ENCODE data around the gene FCRL5.
"Not testable (repeated sequence)": the region's sequence is repeated elsewhere in the genome, so short reads cannot be mapped to it uniquely, and the experiment has no call there.

The FCRL5 gene

DNA sequence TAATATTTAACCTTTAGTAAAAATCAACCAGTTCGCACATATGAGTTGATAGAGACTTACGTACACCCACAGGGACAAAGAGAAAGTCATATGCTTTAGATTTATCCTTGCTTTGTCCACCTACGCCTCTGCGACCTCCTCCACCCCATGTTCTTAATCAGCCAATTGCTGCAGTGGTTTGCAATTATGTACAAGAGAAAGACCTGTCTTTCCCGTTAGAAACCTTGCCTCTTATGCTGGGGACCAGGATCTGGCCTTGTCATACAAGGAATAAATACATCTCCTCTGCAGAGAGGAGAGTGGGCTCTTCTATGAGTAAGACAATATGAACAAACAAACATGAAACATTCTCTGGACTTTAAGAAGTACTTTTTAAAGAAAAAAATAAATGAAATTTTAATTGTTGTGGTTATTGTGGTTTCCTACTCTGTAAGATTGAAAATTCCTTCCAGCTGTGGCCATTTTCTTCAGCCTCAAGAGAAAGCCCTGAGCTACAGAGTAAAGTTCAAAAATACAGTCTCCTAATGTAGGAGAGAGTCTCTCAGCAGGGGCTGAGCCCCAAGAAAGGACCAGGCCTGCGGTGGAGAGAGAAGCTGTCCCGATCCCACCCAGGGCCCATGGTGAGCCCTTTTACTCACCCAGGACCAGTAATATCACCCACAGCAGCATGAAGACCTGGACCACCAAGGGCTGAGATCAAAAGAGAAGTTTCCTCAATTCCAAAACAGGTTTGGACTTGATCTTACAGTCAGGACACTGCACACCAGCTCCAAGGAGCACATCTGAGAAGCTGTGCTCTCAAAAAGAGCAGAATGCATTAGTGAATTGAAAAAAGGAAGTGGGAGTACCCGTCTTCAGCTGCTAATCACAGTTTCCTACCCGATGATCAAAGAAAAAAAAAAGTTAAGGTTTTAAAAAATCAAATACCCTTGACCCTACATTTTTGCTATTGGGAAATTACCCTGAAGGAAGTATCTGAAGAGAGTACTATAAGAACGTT is at the start of gene FCRL5:
FCRL5 (minus strand) TSS at position 822 of the 1,000 bp plus-strand sequence; CDS start at position 669, 153 bp downstream.
- DNase-seq: no peak

GRCh38 chr1:157600236-157600635 is 47.9 kb upstream of the FCRL5 start:
- DNase-seq: no peak

DNA sequence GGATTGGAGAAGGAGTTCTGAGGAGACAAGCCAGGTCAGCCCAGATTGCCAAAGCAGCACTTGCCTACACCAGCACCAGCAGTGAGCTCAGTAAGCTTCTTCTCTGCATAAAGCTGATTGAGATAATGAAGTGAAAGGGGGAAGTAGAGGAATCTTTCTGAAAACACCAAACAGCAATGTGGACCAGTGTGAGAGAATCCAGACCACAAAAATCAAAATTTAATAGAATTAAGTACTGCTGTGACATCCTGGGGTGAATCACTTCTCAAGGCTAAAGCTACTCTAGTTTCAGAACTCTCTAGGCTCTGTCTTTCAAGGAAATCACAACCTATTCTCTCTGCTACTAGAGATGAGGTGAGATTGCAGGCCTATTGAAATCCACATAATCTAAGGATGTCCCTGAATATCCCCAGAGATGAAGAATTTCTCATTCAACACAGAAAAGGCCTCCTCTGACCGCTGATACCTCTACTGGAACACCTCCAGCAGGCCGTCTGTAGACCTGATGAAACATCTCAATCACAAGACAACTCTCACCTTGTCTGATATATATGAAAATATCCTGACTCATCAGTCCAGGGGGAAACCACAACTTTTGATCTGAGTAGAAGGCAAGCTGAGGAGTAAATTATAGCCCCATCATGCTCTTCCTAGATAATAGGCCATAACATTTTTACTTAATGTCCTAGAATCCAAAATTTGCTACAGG is 45.8 kb upstream of the FCRL5 start, which contains the start of gene FCRL4:
FCRL4 (minus strand) TSS at position 127 of the 709 bp plus-strand sequence. CDS start 141 bp downstream, outside the sequence.
- DNase-seq: no peak

DNA sequence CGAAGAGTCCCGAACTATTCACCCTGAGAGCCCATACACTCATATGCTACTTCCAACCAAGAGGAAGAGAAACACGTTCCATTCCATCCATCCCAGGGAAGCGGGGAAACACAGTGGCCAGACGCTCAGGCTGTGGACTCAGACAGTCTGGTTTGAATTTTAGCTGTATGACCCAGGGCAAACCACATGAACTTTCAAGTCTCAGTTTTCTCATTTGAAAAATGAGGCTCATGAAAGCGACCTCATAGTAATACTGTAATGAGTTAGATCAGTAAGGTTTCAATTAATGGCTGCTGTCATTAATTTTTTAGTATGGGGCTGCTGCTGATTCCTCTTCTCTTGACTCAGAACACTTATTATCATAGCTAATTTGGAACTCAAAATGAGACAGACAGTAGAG is 44.1 kb upstream of the FCRL5 start:
- DNase-seq: no peak

DNA sequence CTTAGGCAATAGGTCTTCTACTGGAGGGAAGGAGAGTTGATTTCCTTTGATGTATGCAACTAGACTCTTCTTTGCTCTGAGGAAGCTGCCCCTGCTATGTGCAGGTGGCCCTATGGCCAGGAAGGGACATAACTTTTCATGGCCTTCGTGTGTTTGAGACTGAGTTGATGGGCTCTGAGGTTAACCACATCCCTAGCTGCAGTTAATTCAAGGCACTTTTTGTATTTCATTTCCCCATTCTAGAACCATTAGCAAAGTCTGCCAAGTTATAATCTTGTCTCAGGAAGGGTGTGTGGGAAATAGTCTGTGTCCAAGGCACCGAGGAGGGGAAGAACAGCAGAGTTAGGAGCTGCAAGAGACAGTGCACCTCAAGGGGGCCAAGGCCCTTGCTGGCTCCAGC is 43.0 kb upstream of the FCRL5 start:
- DNase-seq: no peak

DNA sequence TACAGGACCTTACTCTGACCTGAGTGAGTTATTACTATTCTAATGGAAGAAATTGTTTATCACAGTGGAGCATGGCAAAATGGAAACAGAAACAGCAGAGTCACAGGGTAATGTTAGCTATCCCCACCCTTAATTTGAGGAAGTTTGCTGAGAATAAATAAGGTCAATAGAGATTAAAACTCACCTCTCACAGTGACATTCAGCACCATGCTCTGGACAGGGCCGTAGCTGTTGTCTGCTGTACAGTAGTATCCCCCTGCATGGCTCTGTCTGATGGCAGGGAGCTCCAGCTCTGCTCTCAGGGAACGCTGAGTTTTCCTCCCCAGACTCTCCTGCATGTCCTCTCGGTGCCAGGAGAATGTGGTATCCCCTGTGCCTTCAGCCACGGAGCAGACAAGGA is 33.7 kb upstream of the FCRL5 start:
- no peak for DNase-seq

GRCh38 chr1:157584503-157584902 is 32.2 kb upstream of the FCRL5 start:
- no peak for DNase-seq

DNA sequence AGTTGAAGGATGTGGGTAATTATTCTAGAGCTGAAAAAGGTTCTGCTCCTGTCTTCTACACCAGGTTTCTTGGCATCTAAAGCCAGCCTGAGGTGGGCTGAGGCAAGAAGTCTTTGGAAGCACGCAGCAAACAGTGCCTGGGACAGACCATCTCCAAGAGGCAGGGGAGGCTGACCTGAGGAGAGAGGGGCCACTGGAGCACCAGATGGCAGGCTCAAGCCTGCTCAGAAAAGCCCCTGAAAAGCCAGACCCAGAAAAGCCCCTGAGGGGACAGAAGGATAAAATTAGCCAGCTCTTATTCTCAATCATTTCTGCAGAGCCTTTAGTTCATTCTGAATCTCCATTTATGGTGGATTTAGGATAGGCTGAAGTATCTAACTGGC is 28.5 kb upstream of the FCRL5 start:
- no peak for DNase-seq

GRCh38 chr1:157580179-157580827 is 28.0 kb upstream of the FCRL5 start:
- peak; percentile 38 for DNase-seq

DNA sequence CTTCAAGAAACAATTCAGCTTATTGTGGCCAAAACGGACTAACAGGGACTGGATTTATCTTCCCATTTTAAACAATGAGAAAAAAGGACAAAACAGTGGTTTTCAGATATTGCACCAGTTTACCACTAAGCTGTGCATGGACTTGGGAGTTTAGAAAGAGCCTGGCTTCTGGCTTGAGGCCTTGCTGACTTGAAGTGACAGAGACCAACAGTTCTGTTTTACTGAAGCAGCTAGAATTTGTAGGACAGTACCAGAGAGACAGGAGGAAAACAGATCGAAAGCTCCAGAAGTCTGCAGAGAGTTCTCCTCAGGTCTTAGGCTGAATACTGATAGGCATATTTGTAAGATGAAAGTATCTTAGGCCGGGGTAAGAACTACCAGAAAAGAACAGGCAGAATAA is 25.1 kb upstream of the FCRL5 start:
- no peak for DNase-seq

GRCh38 chr1:157575744-157576143 is 23.4 kb upstream of the FCRL5 start:
- DNase-seq: no peak

DNA sequence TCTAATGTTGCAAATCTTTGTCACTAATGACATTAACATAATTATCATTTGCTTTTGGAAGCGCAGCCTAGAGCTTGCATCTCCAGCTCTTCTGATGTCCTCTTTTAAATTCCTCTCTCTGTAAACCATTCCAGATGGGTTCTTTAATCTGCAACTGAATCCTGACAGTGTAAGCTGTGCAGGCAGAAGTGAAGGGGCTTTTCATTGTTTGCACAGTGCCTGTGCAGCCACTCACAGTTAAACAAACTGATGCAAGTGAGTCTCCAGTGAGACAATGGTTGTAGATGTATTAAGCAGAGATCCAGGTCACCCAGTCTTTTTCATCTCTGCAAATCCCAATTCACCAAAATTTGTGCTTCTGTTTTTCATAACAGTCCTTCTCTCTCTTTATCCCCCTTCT is 22.5 kb upstream of the FCRL5 start:
- no peak for DNase-seq

DNA sequence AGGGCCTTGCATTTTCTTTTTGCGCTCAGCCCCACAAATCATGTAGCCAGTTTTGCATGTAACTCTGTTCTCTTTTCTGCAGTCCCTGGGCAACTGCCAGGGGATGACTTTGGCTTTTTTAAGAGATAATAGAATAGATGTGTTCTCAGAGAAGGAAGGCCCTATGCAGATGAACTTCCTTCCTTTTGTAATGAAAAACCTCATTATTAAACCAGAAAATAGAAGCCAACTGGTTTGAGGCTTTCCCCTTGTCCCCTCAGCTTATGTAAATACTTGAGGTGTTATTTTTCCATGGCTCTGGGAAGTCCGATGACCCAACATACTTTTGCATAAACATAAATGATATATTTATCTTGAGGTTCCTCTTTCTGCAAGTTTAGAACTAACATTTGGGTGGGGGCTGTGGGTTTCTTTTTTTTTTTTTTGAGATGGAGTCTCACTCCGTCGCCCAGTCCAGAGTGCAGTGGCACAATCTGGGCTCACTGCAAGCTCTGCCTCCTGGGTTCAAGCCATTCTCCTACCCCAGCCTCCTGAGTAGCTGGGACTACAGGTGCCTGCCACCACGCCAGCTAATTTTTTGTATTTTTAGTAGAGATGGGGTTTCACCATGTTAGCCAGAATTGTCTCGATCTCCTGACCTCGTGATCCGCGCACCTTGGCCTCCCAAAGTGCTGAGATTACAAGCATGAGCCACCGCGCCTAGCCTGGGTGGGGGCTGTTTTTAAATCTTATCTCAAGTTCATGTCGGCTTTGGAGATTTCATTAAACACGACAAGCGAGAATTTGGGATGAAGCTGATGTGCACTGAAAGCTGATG is 14.4 kb upstream of the FCRL5 start:
- no peak for DNase-seq

GRCh38 chr1:157562515-157562914 is 10.2 kb upstream of the FCRL5 start:
- no peak for DNase-seq

GRCh38 chr1:157558119-157558518 is 5.8 kb upstream of the FCRL5 start:
- no peak for DNase-seq

DNA sequence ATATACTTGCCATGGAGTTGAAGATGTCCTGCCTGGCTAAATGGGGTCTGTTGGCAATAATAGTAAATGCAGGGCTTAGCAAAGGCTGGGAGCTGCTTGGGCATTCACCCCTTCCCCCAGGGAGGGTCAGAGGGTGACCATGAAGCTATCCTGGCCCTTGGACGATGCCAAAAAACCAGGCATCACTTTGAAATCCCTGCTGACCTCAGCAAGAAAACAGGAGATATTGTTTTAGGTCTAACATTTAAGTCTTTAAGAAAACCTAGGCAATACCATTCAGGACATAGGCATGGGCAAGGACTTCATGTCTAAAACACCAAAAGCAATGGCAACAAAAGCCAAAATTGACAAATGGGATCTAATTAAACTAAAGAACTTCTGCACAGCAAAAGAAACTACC is 4.2 kb downstream of the FCRL5 start:
- DNase-seq: not testable (repeated sequence)

- no peak for DNase-seq
Measured at GRCh38 chr1:157542676-157543075, 9.6 kb downstream of the FCRL5 start.

GRCh38 chr1:157540852-157541251 is 11.5 kb downstream of the FCRL5 start:
- no peak for DNase-seq

DNA sequence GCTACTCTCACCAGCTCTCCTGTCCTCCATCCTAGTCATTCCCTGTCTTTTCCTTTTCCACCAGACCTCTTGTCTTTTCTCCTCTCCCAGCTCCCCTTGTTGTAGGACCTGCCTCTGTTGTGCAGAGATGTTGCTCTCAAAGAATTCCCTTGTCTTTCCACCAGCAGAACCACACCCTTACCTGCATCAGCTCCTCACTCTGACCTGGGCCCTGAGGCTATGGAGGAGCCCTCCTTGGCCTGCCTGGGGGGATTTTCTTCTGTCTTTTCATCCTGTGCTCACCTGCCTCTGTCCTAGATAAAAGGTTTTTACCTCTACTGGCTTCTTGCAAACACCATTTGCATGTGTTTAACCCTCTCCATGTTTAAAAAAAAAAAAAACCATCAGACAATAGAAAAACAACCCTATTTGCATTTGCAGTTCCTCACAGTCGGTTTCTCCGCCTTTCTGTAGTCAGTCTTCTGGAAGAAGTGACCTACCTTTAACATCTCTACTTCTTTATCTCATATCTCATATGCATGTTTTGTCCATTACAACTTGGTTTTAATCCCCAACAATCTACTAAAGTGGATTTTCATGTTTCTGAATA is 12.1 kb downstream of the FCRL5 start:
- DNase-seq: no peak

- DNase-seq: no peak
Measured at GRCh38 chr1:157539568-157539967, 12.7 kb downstream of the FCRL5 start.

DNA sequence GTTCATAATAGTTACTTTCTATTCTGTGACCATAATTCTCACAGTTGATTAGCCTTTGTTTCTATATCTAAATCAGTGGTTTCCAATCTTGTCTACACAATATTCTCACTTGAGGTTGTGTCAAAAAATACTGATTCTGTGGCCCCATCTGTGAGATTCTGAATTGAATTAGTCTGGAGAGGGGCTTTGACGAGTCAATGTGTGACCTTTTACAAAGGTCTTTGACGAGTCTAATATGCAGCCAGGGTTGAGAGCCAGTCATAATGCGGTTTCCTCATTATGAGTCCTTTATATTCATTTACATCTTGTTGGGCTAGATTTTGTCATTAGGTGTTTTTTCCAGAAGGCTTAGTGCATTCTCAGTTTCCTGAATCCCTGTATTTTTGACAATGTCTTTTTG is 19.7 kb downstream of the FCRL5 start:
- no peak for DNase-seq

All from NCI-H187 treated with DMSO at 0.1 percent for 48 hours (cell line).